Embryonic facial prominence (tissue), 1 donor: ENCODE measurements around the gene CD2AP.
A peak's percentile ranks its signal among the peaks of the same experiment; 100 is the strongest.
"Not testable (repeated sequence)": the region's sequence is repeated elsewhere in the genome, so short reads cannot be mapped to it uniquely, and the experiment has no call there.

Experiments
- DNase-seq: peaks from one replicate; pipeline ENCODE4 v3.0.0-alpha.2; 2016; ENCODE audit errors: extremely low spot score

Gene CD2AP

GRCh38 chr6:47457370-47457769, 20.2 kb upstream of the CD2AP start:
- no peak for DNase-seq

GRCh38 chr6:47464052-47464451, 13.5 kb upstream of the CD2AP start:
- DNase-seq, result no peak

GRCh38 chr6:47465117-47465516, 12.5 kb upstream of the CD2AP start:
- DNase-seq, result no peak

- DNase-seq, result no peak
Measured at GRCh38 chr6:47471911-47472310, 5.7 kb upstream of the CD2AP start.

GRCh38 chr6:47473791-47474346, 3.7 kb upstream of the CD2AP start:
- DNase-seq, result no peak

- DNase-seq, result no peak
Measured at GRCh38 chr6:47475319-47475816, 2.2 kb upstream of the CD2AP start.

GRCh38 chr6:47476781-47477496, 650 bp upstream of the CD2AP start:
- DNase-seq, result peak; percentile 20

- DNase-seq, result peak; percentile 26
Measured at GRCh38 chr6:47478233-47479139, 897 bp downstream of the CD2AP start.

- no peak for DNase-seq
Measured at GRCh38 chr6:47479140-47479508, 1.5 kb downstream of the CD2AP start.

- no peak for DNase-seq
Measured at GRCh38 chr6:47479874-47480273, 2.3 kb downstream of the CD2AP start.

- not testable (repeated sequence) for DNase-seq
Measured at GRCh38 chr6:47481213-47481612, 3.6 kb downstream of the CD2AP start.

- DNase-seq, result no peak
Measured at GRCh38 chr6:47481806-47482205, 4.2 kb downstream of the CD2AP start.

GRCh38 chr6:47483516-47483852, 5.9 kb downstream of the CD2AP start:
- DNase-seq, result no peak

GRCh38 chr6:47483853-47484546, 6.4 kb downstream of the CD2AP start:
- DNase-seq, result no peak

GRCh38 chr6:47484616-47485015, 7.0 kb downstream of the CD2AP start:
- no peak for DNase-seq

GRCh38 chr6:47485083-47485482, 7.5 kb downstream of the CD2AP start:
- DNase-seq, result no peak

GRCh38 chr6:47485491-47486135, 8.0 kb downstream of the CD2AP start:
- no peak for DNase-seq

GRCh38 chr6:47489995-47490394, 12.4 kb downstream of the CD2AP start:
- DNase-seq, result no peak

- no peak for DNase-seq
Measured at GRCh38 chr6:47490676-47491075, 13.1 kb downstream of the CD2AP start.

- DNase-seq, result no peak
Measured at GRCh38 chr6:47492355-47492754, 14.8 kb downstream of the CD2AP start.

- no peak for DNase-seq
Measured at GRCh38 chr6:47495207-47495606, 17.6 kb downstream of the CD2AP start.
